Measurements from ENCODE around the gene CASR.

CASR gene

GRCh38 chr3:122332551-122332950 lies 149.1 kb downstream of the CASR start:
- no peak for TF ChIP-seq CTCF (conservative IDR thresholded peaks at IDR 0.05; ENCODE audit: low read length)
- DNase-seq (ENCODE audit: low read depth): no peak

More at GRCh38 chr3:122332551-122332950, 149.1 kb downstream of the CASR start:
- H3K4me3 ChIP-seq (ENCODE audit: low read length): no peak overlapping the region
